Keratinocyte (primary cell): ENCODE measurements around the gene TRABD2B.

Experiments
- EZH2 ChIP-seq: IDR thresholded peaks from one replicate; pipeline ENCODE4 v1.6.1; 2012; ENCODE audit warnings: inconsistent platforms, mild to moderate bottlenecking, low read length, moderate library complexity
- TF ChIP-seq, protein P1 (sequence below), 3 experiments: IDR thresholded peaks in 1 of 3; conservative IDR thresholded peaks in 1 of 3; optimal IDR thresholded peaks in 1 of 3; 2 replicates in 2 of 3; 3 replicates in 1 of 3; pipeline versions ENCODE3 to v1.5.1; 2011; ENCODE audit warnings: low read length in 3 of 3, mild to moderate bottlenecking in 3 of 3, moderate library complexity in 2 of 3, control low read depth in 1 of 3, inconsistent platforms in 1 of 3; ENCODE audit not compliant: insufficient read depth in 2 of 3; ENCODE audit errors: extremely low read depth in 1 of 3

DNA sequence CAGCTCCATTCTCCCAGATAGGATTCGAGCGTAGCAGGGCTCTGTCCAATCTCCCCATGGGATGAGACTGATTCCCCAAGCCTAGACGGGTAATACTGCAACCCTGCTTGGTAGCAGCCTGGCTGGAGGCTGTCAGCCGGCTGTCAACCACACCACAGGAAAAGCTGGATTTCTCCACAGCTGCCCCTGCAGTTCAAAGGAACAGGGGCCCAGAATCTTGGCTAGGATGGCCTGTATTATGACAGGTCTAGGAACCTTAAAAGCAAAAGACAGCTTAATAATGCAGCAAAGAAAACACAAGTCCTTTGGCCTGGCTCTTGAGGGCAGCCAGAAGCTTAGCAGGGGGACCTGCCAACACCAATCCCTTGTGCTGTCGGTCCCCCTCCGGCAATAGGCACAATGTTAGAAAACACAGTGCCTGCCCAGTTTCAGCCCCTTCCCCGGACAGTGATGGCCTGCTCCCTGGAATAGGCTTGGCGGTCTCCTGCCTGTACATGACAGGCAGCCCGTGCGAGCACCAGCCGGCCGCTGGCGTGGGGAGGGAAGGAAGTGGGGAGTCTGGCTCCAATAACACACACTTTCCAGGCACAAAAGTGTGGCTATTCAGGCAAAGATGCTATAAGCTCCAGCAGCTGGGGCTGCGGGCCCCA lies 90.5 kb downstream of the TRABD2B start:
- TF ChIP-seq, protein P1, sequence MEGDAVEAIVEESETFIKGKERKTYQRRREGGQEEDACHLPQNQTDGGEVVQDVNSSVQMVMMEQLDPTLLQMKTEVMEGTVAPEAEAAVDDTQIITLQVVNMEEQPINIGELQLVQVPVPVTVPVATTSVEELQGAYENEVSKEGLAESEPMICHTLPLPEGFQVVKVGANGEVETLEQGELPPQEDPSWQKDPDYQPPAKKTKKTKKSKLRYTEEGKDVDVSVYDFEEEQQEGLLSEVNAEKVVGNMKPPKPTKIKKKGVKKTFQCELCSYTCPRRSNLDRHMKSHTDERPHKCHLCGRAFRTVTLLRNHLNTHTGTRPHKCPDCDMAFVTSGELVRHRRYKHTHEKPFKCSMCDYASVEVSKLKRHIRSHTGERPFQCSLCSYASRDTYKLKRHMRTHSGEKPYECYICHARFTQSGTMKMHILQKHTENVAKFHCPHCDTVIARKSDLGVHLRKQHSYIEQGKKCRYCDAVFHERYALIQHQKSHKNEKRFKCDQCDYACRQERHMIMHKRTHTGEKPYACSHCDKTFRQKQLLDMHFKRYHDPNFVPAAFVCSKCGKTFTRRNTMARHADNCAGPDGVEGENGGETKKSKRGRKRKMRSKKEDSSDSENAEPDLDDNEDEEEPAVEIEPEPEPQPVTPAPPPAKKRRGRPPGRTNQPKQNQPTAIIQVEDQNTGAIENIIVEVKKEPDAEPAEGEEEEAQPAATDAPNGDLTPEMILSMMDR (optimal IDR thresholded peaks at IDR 0.05 in 1 of 3, IDR thresholded peaks at IDR 0.05 in 1 of 3, conservative IDR thresholded peaks at IDR 0.05 in 1 of 3; ENCODE audit: extremely low read depth in 1 of 3, insufficient read depth in 2 of 3, low read length in 3 of 3): no peak
- TF ChIP-seq EZH2: no peak
